HEK293T (cell line): ENCODE results near the gene LINGO4.

Experiments used
- CTCF ChIA-PET: fragments of 350-600 bp; formaldehyde crosslinking; extraction: SDS; loops from one replicate; lab custom pipeline; 2021; ENCODE audit warnings: antibody characterized with exemption, inconsistent platforms; lab: Yijun Ruan, JAX
- POLR2A ChIA-PET: fragments of 350-600 bp; formaldehyde crosslinking; extraction: SDS; loops from one replicate; lab custom pipeline; 2020; ENCODE audit warnings: antibody characterized with exemption, inconsistent platforms; lab: Yijun Ruan, JAX
- DNase-seq: peaks from one replicate; pipeline ENCODE4 v3.0.0; 2012; ENCODE audit warnings: mixed read lengths; ENCODE audit errors: extremely low spot score
- ARNT ChIP-seq: fragments of 450-650 bp; IDR thresholded peaks from 2 replicates; pipeline ENCODE4 v1.6.1; 2017; ENCODE audit warnings: mild to moderate bottlenecking
- BHLHE40 ChIP-seq: fragments of 450-650 bp; IDR thresholded peaks from 2 replicates; pipeline ENCODE4 v1.6.1; 2016; ENCODE audit warnings: mild to moderate bottlenecking, moderate library complexity, borderline replicate concordance
- CTBP1 ChIP-seq: fragments of 450-650 bp; IDR thresholded peaks from 2 replicates; pipeline ENCODE4 v1.6.1; 2016; ENCODE audit warnings: borderline replicate concordance
- ELF4 ChIP-seq: fragments of 450-650 bp; IDR thresholded peaks from 2 replicates; pipeline ENCODE4 v1.6.1; 2017; ENCODE audit warnings: antibody characterized with exemption
- FOXA1 ChIP-seq: fragments of 450-650 bp; IDR thresholded peaks from 2 replicates; pipeline ENCODE4 v1.6.1; 2016; ENCODE audit warnings: mild to moderate bottlenecking
- FOXK2 ChIP-seq: fragments of 450-650 bp; IDR thresholded peaks from 2 replicates; pipeline ENCODE4 v1.6.1; 2016; ENCODE audit warnings: mild to moderate bottlenecking
- FOXM1 ChIP-seq: fragments of 450-650 bp; IDR thresholded peaks from 2 replicates; pipeline ENCODE4 v1.6.1; 2017; ENCODE audit warnings: mild to moderate bottlenecking, borderline replicate concordance
- HDGF ChIP-seq: fragments of 450-650 bp; IDR thresholded peaks from 2 replicates; pipeline ENCODE4 v1.6.1; 2017; ENCODE audit warnings: antibody characterized with exemption, borderline replicate concordance
- L3MBTL2 ChIP-seq: fragments of 450-650 bp; conservative IDR thresholded peaks from 2 replicates; pipeline ENCODE4 v1.6.1; 2016; ENCODE audit warnings: mild to moderate bottlenecking
- LEF1 ChIP-seq: fragments of 450-650 bp; IDR thresholded peaks from 2 replicates; pipeline ENCODE4 v1.6.1; 2017; ENCODE audit warnings: mild to moderate bottlenecking, borderline replicate concordance
- NFRKB ChIP-seq: fragments of 450-650 bp; IDR thresholded peaks from 2 replicates; pipeline ENCODE4 v1.6.1; 2016; ENCODE audit warnings: mild to moderate bottlenecking, moderate library complexity
- SP1 ChIP-seq: fragments of 450-650 bp; IDR thresholded peaks from 2 replicates; pipeline ENCODE4 v1.6.1; 2017
- SUZ12 ChIP-seq: fragments of 450-650 bp; IDR thresholded peaks from 2 replicates; pipeline ENCODE4 v1.6.1; 2016; ENCODE audit warnings: mild to moderate bottlenecking
- TARDBP ChIP-seq: fragments of 450-650 bp; IDR thresholded peaks from 2 replicates; pipeline ENCODE4 v1.6.1; 2016
- ZNF384 ChIP-seq: fragments of 450-650 bp; IDR thresholded peaks from 2 replicates; pipeline ENCODE4 v1.6.1; 2016
- TF ChIP-seq, protein P1 (sequence below): fragments of 450-650 bp; IDR thresholded peaks from 2 replicates; pipeline ENCODE4 v1.6.1; 2016

The LINGO4 gene

GRCh38 chr1:151814971-151815545 lies 9.8 kb upstream of the LINGO4 start:
- ChIA-PET POLR2A (no interaction called here), CTCF (no interaction called here)
- TF ChIP-seq TARDBP: no peak
- no peak for TF ChIP-seq ELF4
- TF ChIP-seq LEF1: no peak
- no peak for DNase-seq

DNA sequence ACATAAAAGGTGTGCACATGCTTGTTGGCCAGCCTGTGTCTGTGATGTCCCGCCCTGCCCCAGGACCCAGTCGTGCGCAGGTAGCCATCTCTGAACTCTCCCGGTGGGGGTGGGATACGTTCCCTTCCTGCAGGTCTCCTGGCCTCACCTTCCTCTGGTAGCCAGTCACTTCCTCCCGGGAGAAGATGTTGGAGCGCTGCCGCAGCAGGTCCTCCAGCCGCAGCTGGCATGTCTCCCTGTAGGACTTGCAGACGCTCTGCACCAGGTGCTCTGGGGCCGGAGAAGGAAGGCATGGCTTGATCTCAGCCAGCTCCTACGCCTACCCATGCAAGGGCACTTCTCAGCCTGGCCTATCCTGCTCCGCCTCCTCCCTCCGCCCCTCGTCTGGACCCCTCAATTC lies 9.2 kb upstream of the LINGO4 start:
- CTCF ChIA-PET: no interaction called here
- POLR2A ChIA-PET: no interaction called here
- no peak for DNase-seq
- TF ChIP-seq SP1 (no peak), FOXK2 (no peak), HDGF (no peak), FOXM1 (no peak), LEF1 (no peak), CTBP1 (no peak), ELF4 (no peak), BHLHE40 (no peak), FOXA1 (no peak), ARNT (no peak), TARDBP (no peak), SUZ12 (no peak), L3MBTL2 (no peak), NFRKB (no peak), ZNF384 (no peak)
- TF ChIP-seq, protein P1, sequence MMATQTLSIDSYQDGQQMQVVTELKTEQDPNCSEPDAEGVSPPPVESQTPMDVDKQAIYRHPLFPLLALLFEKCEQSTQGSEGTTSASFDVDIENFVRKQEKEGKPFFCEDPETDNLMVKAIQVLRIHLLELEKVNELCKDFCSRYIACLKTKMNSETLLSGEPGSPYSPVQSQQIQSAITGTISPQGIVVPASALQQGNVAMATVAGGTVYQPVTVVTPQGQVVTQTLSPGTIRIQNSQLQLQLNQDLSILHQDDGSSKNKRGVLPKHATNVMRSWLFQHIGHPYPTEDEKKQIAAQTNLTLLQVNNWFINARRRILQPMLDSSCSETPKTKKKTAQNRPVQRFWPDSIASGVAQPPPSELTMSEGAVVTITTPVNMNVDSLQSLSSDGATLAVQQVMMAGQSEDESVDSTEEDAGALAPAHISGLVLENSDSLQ: no peak

- no peak for DNase-seq
- CTCF ChIA-PET: interaction anchor here (0.6 kb wide), 1 partner anchor 10 kb away, joined by 4 read pairs; no protein-coding TSS in a partner anchor
- POLR2A ChIA-PET: no interaction called here
- TF ChIP-seq BHLHE40 (no peak), NFRKB (no peak)
- TF ChIP-seq, protein P1: no peak
These were observed 8.2 kb upstream of the LINGO4 start for GRCh38 chr1:151813271-151813977.

- TF ChIP-seq FOXK2: no peak
- TF ChIP-seq, protein P1: no peak
- no peak for TF ChIP-seq LEF1
- no peak for TF ChIP-seq FOXA1
- TF ChIP-seq TARDBP: no peak
- TF ChIP-seq SP1: no peak
- no peak for TF ChIP-seq L3MBTL2
- POLR2A ChIA-PET: interaction anchor here (0.6 to 1.5 kb wide), 4 partner anchors 9 to 426 kb away, joined by 3 to 4 read pairs (median 3); no protein-coding TSS in a partner anchor
- no peak for DNase-seq
- CTCF ChIA-PET: interaction anchor here (0.6 to 1.2 kb wide), 3 partner anchors 9 to 25 kb away, joined by 3 to 4 read pairs (median 3); no protein-coding TSS in a partner anchor
These were observed 6.0 kb upstream of the LINGO4 start for GRCh38 chr1:151811181-151811580.

DNA sequence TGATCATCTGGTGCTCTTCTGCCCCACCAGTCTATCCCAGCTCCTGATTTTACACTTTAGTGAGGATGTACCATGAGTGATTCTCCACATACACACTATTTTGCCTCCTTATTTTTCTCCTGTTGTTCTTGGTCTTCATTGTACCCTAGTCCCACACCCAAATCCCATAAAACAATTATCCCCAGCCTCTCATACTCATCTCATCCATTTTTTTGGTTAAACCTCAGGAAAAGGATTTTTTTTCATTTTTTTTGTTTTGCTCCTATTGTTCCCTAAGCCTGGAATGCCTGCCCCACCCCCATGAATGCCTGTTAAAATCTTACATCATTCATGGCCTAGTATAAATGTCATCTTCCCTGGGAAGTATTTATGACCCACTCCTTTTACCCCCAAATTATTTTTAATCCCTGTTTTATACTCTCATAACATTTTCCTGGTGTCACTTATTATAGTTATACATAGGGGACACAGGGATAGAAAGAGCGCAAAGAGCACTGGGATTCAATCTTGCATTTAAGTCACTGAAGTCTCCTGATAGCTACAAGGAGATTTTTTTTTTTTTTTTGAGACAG lies 4.9 kb upstream of the LINGO4 start:
- TF ChIP-seq ZNF384 (peak; percentile 83), FOXM1 (no peak), CTBP1 (peak; percentile 66; the same call in 1 of the 2 replicates), BHLHE40 (no peak)
- TF ChIP-seq, protein P1: peak; percentile 86
- no peak for DNase-seq
- POLR2A ChIA-PET: no interaction called here
- CTCF ChIA-PET: interaction anchor here (0.6 kb wide), 1 partner anchor 139 kb away, joined by 3 read pairs; no protein-coding TSS in a partner anchor

- TF ChIP-seq LEF1 (no peak), ZNF384 (no peak), CTBP1 (no peak), HDGF (no peak)
- CTCF ChIA-PET: interaction anchor here (0.6 kb wide), 1 partner anchor 140 kb away, joined by 3 read pairs; no protein-coding TSS in a partner anchor
- no peak for DNase-seq
- POLR2A ChIA-PET: no interaction called here
These were observed 4.2 kb upstream of the LINGO4 start for GRCh38 chr1:151809290-151809984.
